Right lobe of liver (tissue), 4 donors: ENCODE data around the gene DCDC1.

Experiments
- CTCF ChIP-seq, 4 donors: fragments of 200-600 bp in 3 of 4; fragments of 450-650 bp in 1 of 4; IDR thresholded peaks; one replicate each; pipeline versions ENCODE4 v1.5.1 to v1.8.0; 2016 to 2022; ENCODE audit warnings: antibody characterized with exemption in 4 of 4, mild to moderate bottlenecking in 2 of 4
- POLR2A ChIP-seq: fragments of 450-650 bp; IDR thresholded peaks from one replicate; pipeline ENCODE4 v1.6.1; 2017; ENCODE audit warnings: antibody characterized with exemption, mild to moderate bottlenecking
- donor health status: DM: no; HTN: no; CAD: no.
- donor health status: DM: no; HTN: no; CAD: no.
- donor health status: DM: no; HTN: yes; CAD: no.

GRCh38 chr11:30938171-30938570 is 431.4 kb downstream of the DCDC1 start:
- TF ChIP-seq CTCF (IDR thresholded peaks at IDR 0.05) (no peak), POLR2A (no peak)
